HepG2 (cell line): Measurements from ENCODE around the gene NFATC1.

ENCODE experiments used
- CBX2 ChIP-seq, 2 experiments: fragments of 200-600 bp in 1 of 2; sonication (generic); formaldehyde crosslinking in 1 of 2; IDR thresholded peaks; 2 replicates each; pipeline versions ENCODE4 v1.7.0 to v1.8.1; 2018 to 2022; ENCODE audit warnings: low read depth in 2 of 2, low read length in 1 of 2, mild to moderate bottlenecking in 1 of 2, missing genetic modification reagents in 1 of 2
- CEBPB ChIP-seq: IDR thresholded peaks from 2 replicates; pipeline ENCODE4 v1.6.1; 2011; ENCODE audit warnings: low read depth, low read length, improper control_type of control experiment, borderline replicate concordance
- EZH2 ChIP-seq: conservative IDR thresholded peaks from 2 replicates; pipeline ENCODE4 v1.6.1; 2012; ENCODE audit warnings: mild to moderate bottlenecking, low read depth, low read length, moderate library complexity
- HOXA5 ChIP-seq: sonication (generic); formaldehyde crosslinking; IDR thresholded peaks from 2 replicates; pipeline ENCODE4 v1.4.0; 2020; ENCODE audit warnings: missing genetic modification reagents
- JUNB ChIP-seq: sonication (generic); formaldehyde crosslinking; IDR thresholded peaks from 2 replicates; pipeline ENCODE4 v1.8.0; 2022; ENCODE audit warnings: missing genetic modification reagents, mild to moderate bottlenecking, borderline replicate concordance
- KDM4B ChIP-seq: sonication (generic); formaldehyde crosslinking; IDR thresholded peaks from 2 replicates; pipeline ENCODE4 v1.4.0; 2020; ENCODE audit warnings: missing genetic modification reagents
- RELA ChIP-seq: sonication (generic); formaldehyde crosslinking; IDR thresholded peaks from 2 replicates; pipeline ENCODE4 v1.4.0; 2020; ENCODE audit warnings: missing genetic modification reagents
- RFX5 ChIP-seq: IDR thresholded peaks from 2 replicates; pipeline ENCODE4 v1.6.1; 2011; ENCODE audit warnings: low read depth, low read length, improper control_type of control experiment
- SRY ChIP-seq: sonication (generic); formaldehyde crosslinking; IDR thresholded peaks from 2 replicates; pipeline ENCODE4 v1.8.0; 2022; ENCODE audit warnings: mild to moderate bottlenecking, missing genetic modification reagents
- YY1 ChIP-seq: IDR thresholded peaks from 2 replicates; pipeline ENCODE4 v1.6.1; 2011; ENCODE audit warnings: low read length, low read depth, moderate library complexity, mild to moderate bottlenecking; ENCODE audit not compliant: insufficient read depth, insufficient replicate concordance
- ZBTB8A ChIP-seq: sonication (generic); formaldehyde crosslinking; IDR thresholded peaks from 2 replicates; pipeline ENCODE4 v1.4.0; 2020; ENCODE audit warnings: mild to moderate bottlenecking, low read depth, missing genetic modification reagents, borderline replicate concordance
- TF ChIP-seq, protein P1 (sequence below): sonication (generic); formaldehyde crosslinking; IDR thresholded peaks from 2 replicates; pipeline ENCODE4 v1.5.0; 2020; ENCODE audit warnings: mild to moderate bottlenecking, missing genetic modification reagents, moderate library complexity

DNA sequence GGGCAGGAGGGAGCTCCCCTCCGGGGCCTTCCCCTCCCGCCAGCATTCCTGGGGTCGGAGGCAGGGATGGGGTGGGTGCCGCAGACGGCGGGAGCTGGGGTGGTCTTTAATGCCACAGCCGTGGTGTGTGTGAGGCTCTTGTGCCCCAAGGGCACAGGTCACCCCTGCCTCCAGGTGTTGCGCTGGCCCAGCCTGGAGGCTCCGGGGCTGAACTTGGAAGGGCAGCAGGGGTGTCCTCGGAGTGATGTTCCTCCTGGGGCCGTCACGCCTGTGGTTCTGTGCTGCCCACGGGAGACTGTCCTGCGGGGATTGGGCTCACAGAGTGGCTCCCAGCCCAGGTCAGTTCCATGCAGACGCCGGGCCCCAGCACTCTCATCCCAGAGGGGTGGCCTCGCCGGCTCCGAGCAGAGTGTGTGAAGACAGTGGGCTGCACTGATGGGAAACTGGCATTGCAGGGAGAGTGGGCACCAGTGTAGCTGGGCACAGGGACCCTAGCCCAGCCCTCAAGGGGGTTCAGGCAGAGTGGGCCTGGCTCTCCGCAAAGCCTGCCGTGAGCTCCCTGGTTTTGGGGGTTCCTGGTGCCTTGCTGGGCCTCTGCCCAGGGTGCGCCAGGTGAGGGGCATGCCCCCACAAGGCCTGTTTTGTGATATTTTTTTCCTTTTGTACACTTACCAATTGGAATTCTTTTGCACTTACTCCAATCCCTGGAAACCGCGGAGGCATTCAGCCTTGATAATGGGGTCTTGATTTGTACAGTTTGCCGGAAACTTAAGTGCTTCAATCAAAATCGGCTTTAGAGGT, 56.7 kb downstream of the NFATC1 start:
- TF ChIP-seq RFX5 (no peak), EZH2 (no peak), CBX2 (IDR thresholded peaks at IDR 0.05; ENCODE audit: low read depth, low read length) (no peak), CBX2 (CRISPR knock-in tag; IDR thresholded peaks at IDR 0.05; ENCODE audit: low read depth) (no peak), ZBTB8A (CRISPR knock-in tag) (no peak), KDM4B (CRISPR knock-in tag) (no peak), CEBPB (no peak), YY1 (no peak), RELA (no peak), JUNB (CRISPR knock-in tag) (no peak), SRY (CRISPR knock-in tag) (no peak), HOXA5 (CRISPR knock-in tag) (no peak)
- TF ChIP-seq, protein P1, sequence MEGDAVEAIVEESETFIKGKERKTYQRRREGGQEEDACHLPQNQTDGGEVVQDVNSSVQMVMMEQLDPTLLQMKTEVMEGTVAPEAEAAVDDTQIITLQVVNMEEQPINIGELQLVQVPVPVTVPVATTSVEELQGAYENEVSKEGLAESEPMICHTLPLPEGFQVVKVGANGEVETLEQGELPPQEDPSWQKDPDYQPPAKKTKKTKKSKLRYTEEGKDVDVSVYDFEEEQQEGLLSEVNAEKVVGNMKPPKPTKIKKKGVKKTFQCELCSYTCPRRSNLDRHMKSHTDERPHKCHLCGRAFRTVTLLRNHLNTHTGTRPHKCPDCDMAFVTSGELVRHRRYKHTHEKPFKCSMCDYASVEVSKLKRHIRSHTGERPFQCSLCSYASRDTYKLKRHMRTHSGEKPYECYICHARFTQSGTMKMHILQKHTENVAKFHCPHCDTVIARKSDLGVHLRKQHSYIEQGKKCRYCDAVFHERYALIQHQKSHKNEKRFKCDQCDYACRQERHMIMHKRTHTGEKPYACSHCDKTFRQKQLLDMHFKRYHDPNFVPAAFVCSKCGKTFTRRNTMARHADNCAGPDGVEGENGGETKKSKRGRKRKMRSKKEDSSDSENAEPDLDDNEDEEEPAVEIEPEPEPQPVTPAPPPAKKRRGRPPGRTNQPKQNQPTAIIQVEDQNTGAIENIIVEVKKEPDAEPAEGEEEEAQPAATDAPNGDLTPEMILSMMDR (CRISPR knock-in tag): no peak
